SK-N-MC (cell line): ENCODE data around the gene SPRR1B.

ENCODE experiments used
- EZH2 ChIP-seq: fragments of 200-600 bp; sonication (generic); IDR thresholded peaks from one replicate; pipeline ENCODE4 v1.6.1; 2017; ENCODE audit warnings: antibody characterized with exemption
- FOXP2 ChIP-seq: optimal IDR thresholded peaks from 2 replicates; pipeline ENCODE3; 2011; ENCODE audit warnings: mild to moderate bottlenecking, moderate library complexity; ENCODE audit not compliant: insufficient read depth; ENCODE audit errors: extremely low read length, control extremely low read depth
- POLR2AphosphoS5 ChIP-seq: IDR thresholded peaks from 2 replicates; pipeline ENCODE4 v1.6.1; 2012; ENCODE audit warnings: mild to moderate bottlenecking, low read depth, low read length, borderline replicate concordance

GRCh38 chr1:152999818-153000217 lies 31.2 kb upstream of the SPRR1B start:
- TF ChIP-seq EZH2 (no peak), POLR2AphosphoS5 (no peak), FOXP2 (no peak)
